NCI-H345 treated with DMSO at 0.1 percent for 48 hours (cell line): ENCODE results near the gene ATP6V0E1.

Experiments used
- DNase-seq: peaks from one replicate; lab custom pipeline; 2025; ENCODE audit not compliant: unreplicated experiment; lab: John Stamatoyannopoulos, UW

Gene ATP6V0E1

GRCh38 chr5:172983542-172984243 is at the start of gene ATP6V0E1:
TSS of gene ATP6V0E1 (plus strand) at chr5:172983771. CDS start at chr5:172983861, 90 bp downstream.
- DNase-seq = peak; percentile 85

- DNase-seq = no peak
Observed at GRCh38 chr5:172935096-172935495, 48.5 kb upstream of the ATP6V0E1 start.

DNA sequence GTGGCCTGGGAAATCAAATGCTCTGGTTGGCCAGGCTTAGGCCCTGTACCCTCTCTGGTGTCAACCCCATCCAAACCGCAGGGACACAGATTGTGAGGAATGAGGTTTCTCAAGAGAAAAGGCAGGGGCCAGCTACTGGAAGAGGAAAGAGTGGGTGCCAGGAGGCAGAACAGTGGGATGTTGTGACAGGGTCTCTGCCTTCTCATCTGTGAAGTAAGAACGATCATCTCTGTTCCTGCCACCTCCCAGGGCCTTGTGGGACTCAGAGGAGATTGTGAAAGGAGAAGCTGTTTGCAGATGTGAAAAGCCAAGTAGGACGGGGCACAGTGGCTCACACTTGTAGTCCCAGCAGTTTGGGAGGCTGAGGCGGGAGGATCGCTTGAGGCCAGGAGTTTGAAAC is 47.2 kb upstream of the ATP6V0E1 start:
- no peak for DNase-seq

- DNase-seq = peak; percentile 10
Observed at GRCh38 chr5:172939071-172939470, 44.5 kb upstream of the ATP6V0E1 start.

- DNase-seq = peak; percentile 62
Observed at GRCh38 chr5:172939611-172940267, 43.8 kb upstream of the ATP6V0E1 start.

GRCh38 chr5:172940268-172941066 is 43.1 kb upstream of the ATP6V0E1 start:
- DNase-seq = no peak

GRCh38 chr5:172941067-172941516 is 42.5 kb upstream of the ATP6V0E1 start:
- peak; percentile 56 for DNase-seq

- DNase-seq = no peak
Observed at GRCh38 chr5:172942556-172942955, 41.0 kb upstream of the ATP6V0E1 start.

DNA sequence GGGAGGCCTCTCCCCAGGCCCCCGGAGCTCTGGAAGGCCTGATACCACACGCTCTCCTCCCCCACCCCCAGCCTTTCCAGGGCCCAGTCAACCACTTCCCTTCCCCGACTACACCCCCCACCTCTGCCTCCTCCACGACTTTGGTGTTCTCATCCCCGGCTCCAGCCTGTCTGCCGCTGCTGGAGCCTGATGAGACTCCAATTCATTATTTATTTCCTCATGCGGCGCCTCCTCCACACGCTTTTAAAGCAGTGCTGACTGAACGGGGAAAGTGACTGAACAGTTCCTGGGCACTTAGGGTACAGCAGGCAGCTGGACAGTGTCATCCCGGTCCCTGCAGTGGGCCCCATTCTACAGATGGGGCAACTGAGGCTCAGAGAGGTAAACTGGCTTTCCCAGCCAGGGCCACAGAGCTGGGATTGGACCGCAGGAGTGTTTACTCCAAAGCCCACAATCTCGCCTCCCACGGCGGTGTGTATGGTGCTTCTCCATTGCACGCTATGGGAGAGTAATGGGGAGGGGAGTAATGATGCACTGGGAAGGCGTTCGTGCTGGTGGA is 40.2 kb upstream of the ATP6V0E1 start:
- no peak for DNase-seq

DNA sequence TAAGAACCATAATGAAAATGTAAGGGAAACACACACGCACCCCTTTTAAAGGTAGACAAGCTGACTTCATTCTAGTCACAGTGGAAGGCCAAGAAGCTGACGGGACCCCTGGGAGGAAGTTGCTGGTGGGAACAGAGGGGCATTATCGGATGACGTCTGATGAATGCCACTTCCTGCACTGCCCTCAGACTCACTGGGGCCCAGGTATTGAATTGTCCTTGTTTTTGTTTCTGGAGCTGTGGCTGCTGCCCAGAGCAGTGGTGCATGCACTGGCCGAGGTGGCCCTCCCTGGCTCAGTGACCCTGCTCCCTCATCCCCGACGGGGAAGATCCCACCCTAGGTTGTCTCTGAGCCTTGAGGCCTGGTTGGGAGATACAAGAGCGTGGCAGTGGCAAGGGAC is 39.7 kb upstream of the ATP6V0E1 start:
- no peak for DNase-seq

GRCh38 chr5:172944741-172945140 is 38.8 kb upstream of the ATP6V0E1 start:
- no peak for DNase-seq

GRCh38 chr5:172945151-172945550 is 38.4 kb upstream of the ATP6V0E1 start:
- no peak for DNase-seq

DNA sequence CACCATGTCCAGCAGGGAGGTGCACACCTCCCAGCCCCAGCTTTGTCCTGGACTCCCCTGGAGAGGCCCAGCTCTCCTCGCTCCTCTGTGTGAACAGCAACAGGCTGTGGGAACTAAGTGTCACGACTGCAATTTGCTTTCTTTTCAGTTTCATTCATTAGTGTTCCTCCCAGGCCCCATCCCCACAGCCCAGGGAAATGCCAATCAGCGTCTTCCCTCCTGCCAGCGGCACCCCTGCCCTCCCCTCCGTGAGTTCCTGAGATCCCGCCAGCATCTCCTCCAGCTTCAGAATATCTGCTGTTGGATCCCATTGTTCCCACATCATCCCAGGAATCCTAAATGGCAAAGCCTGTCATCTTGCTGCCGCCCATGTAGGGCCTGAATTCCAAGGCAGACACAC is 37.4 kb upstream of the ATP6V0E1 start:
- DNase-seq = no peak

DNA sequence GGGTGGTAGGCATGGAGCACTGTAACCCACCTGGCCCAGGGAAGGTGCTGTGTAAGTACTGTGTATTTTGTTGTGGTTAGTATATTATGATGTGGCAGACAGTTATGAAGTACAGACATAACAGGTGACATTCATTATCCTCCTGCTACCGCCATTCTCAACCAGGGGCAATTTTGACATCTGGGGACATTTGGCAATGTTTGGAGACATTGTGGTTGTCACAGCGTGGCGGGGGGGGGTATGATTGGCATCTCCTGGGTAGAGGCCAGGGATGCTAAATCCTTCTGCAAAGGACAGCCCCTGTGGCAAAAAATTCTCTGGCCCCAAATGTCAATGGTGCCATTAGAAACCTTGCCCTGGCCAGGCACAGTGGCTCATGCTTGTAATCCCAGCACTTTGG is 34.1 kb upstream of the ATP6V0E1 start:
- no peak for DNase-seq

GRCh38 chr5:172950176-172950965 is 33.2 kb upstream of the ATP6V0E1 start:
- DNase-seq = no peak

GRCh38 chr5:172951371-172952033 is 32.1 kb upstream of the ATP6V0E1 start:
- DNase-seq = no peak

GRCh38 chr5:172952034-172952511 is 31.5 kb upstream of the ATP6V0E1 start:
- DNase-seq = no peak

DNA sequence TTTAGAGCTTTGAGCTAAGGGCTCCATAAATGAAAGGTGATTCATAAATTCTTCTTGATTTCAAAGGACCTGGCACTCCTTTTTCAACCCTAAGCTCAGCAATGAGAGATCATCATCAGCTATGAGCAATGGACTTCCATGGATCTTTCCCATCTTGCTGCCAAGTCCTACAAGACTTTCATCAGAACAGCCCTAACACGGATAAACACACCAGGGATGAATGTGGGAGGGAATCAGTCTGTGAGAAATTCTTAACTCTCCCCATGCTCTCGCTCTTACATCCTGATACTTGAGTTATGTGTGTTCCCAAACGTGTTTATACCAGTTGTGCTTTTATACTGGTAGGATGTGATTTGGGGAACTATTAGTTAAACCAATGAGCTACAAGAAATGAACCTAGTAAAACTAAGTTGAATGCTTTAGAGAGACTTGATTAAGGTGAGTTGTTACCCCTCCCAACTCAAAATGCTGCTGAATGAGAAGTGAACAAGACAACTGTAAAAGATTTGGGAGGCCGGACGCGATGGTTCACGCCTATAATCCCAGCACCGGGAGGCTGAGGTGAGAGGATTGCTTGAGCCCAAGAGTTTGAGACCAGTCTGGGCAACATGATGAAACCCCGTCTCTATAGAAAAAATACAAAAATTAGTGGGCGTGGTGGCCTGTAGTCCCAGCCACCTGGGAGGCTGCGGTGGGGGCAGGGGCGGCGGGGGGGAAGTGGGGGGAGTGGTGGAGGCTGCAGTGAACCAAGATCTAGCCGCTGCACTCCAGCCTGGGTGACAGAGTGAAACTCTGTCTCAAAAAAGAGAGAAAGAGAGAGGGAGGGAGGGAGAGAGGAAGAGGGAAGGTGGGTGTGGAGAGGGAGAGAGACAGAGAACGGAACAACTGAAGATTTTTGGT is 29.5 kb upstream of the ATP6V0E1 start:
- DNase-seq = no peak

GRCh38 chr5:172954751-172955159 is 28.8 kb upstream of the ATP6V0E1 start:
- no peak for DNase-seq
